CD4-positive, alpha-beta T cell (primary cell): ENCODE measurements around the gene CDH4. TPM values are rescaled to one million over a fixed set of nuclear protein-coding genes. Genes with fewer than 3 reads are reported as not detected.

Source experiments
- ATAC-seq: fragments of 200-7000 bp; cut with Tn5 transposase; one replicate; pipeline ENCODE4 v1.10.0; 2022; ENCODE audit warnings: mild to moderate bottlenecking; ENCODE audit not compliant: poor library complexity
- CTCF ChIA-PET: fragments of 350-600 bp; sonication (Branson Sonifier 250); formaldehyde crosslinking; loops from one replicate; lab custom pipeline; 2021; ENCODE audit warnings: antibody characterized with exemption, inconsistent platforms; lab: Charles Lee
- POLR2A ChIA-PET: fragments of 350-600 bp; sonication (Branson Sonifier 250); formaldehyde crosslinking; loops from one replicate; lab custom pipeline; 2021; ENCODE audit warnings: antibody characterized with exemption, inconsistent platforms; lab: Charles Lee
- DNase-seq, 14 experiments: peaks; one replicate each; pipeline ENCODE4 v3.0.0-alpha.2; 2013 to 2020; ENCODE audit warnings: mixed read lengths in 2 of 14
- H3K27ac ChIP-seq, 2 donors: one replicate each; pipeline versions ENCODE4 v1.5.1 to v1.7.0; 2013; ENCODE audit warnings: low read length in 2 of 2, low read depth in 1 of 2, mild to moderate bottlenecking in 1 of 2
- H3K27me3 ChIP-seq, 2 experiments: 1 replicate in 1 of 2; 2 replicates in 1 of 2; pipeline versions ENCODE4 v1.6.1 to v1.7.0; 2013; ENCODE audit warnings: low read length in 2 of 2, control low read depth in 1 of 2, mild to moderate bottlenecking in 1 of 2, moderate library complexity in 1 of 2; ENCODE audit not compliant: insufficient read depth in 2 of 2, control insufficient read depth in 1 of 2
- H3K36me3 ChIP-seq: one replicate; pipeline ENCODE4 v1.6.1; 2013; ENCODE audit warnings: low read length, control low read depth; ENCODE audit not compliant: insufficient read depth
- H3K4me1 ChIP-seq: one replicate; pipeline ENCODE4 v1.6.1; 2013; ENCODE audit warnings: low read length, control low read depth; ENCODE audit not compliant: insufficient read depth
- H3K4me3 ChIP-seq: one replicate; pipeline ENCODE4 v1.5.1; 2013; ENCODE audit warnings: mild to moderate bottlenecking, low read length, moderate library complexity
- H3K9me3 ChIP-seq, 2 experiments: 1 replicate in 1 of 2; 2 replicates in 1 of 2; pipeline versions ENCODE4 v1.6.1 to v1.7.0; 2013; ENCODE audit warnings: low read length in 2 of 2, mild to moderate bottlenecking in 2 of 2, control low read depth in 1 of 2, moderate library complexity in 1 of 2; ENCODE audit not compliant: control insufficient read depth in 1 of 2, insufficient read depth in 1 of 2
- H3K27ac Mint-ChIP-seq: one replicate; pipeline ENCODE4 v1.8.0; 2020; ENCODE audit warnings: mixed read lengths
- H3K27me3 Mint-ChIP-seq: one replicate; pipeline ENCODE4 v1.8.0; 2021; ENCODE audit warnings: mixed read lengths
- H3K36me3 Mint-ChIP-seq: one replicate; pipeline ENCODE4 v1.8.0; 2021; ENCODE audit warnings: low read depth, mixed read lengths
- H3K4me1 Mint-ChIP-seq: one replicate; pipeline ENCODE4 v1.8.0; 2021; ENCODE audit warnings: low read depth, mixed read lengths
- H3K4me3 Mint-ChIP-seq: one replicate; pipeline ENCODE4 v1.8.0; 2020; ENCODE audit warnings: mild to moderate bottlenecking, mixed read lengths
- H3K9me3 Mint-ChIP-seq: one replicate; pipeline ENCODE4 v1.8.0; 2020; ENCODE audit warnings: mixed read lengths
- CTCF ChIP-seq: fragments of 200-600 bp; IDR thresholded peaks from one replicate; pipeline ENCODE4 v1.8.0; 2022; ENCODE audit warnings: antibody characterized with exemption, mild to moderate bottlenecking
- intact Hi-C, 2 experiments: fragments of 100-400 bp; cut with DNase I in 1 of 2; cut with micrococcal nuclease in 1 of 2; formaldehyde crosslinking; loops; one replicate each; pipeline versions ENCODE4 v1.15.1 to v1.9.0; 2023 to 2025; cut with DNase I, micrococcal nuclease
- total RNA-seq, 174 experiments: library from RNA in 2 of 174; stranded (reverse) in 2 of 174; gene quantifications; one replicate each; pipeline ENCODE4 v1.2.3 and lab custom pipeline; 2021 to 2026

Gene CDH4
- total RNA-seq, 2 experiments from 2014 or later: 0.11 TPM

- intact Hi-C loops: loop anchor here in 1 of 2 experiments (5.0 kb wide), 1 partner anchor 1918 kb away; no protein-coding TSS in a partner anchor
- Mint-ChIP-seq H3K27me3 (no peaks in the 10 kb centered on the region), H3K36me3 (peaks cover 57% of the 10 kb centered on the region), H3K27ac (no peak overlapping the region), H3K4me1 (no peaks in the 10 kb centered on the region), H3K9me3 (no peaks in the 10 kb centered on the region), H3K4me3 (no peak overlapping the region)
- CTCF ChIA-PET: no interaction called here
- TF ChIP-seq CTCF: no peak
- Histone ChIP-seq H3K27ac (no peak overlapping the region), H3K9me3 (peaks cover 0 to 8% of the 10 kb centered on the region in 2 experiments), H3K36me3 (peaks cover 49% of the 10 kb centered on the region), H3K4me1 (peaks cover 2% of the 10 kb centered on the region), H3K27me3 (no peaks in the 10 kb centered on the region), H3K4me3 (no peak overlapping the region)
- POLR2A ChIA-PET: no interaction called here
- ATAC-seq: no peak
- no peak for DNase-seq
Observed at GRCh38 chr20:61975407-61976129, 723.5 kb downstream of the CDH4 start.

DNA sequence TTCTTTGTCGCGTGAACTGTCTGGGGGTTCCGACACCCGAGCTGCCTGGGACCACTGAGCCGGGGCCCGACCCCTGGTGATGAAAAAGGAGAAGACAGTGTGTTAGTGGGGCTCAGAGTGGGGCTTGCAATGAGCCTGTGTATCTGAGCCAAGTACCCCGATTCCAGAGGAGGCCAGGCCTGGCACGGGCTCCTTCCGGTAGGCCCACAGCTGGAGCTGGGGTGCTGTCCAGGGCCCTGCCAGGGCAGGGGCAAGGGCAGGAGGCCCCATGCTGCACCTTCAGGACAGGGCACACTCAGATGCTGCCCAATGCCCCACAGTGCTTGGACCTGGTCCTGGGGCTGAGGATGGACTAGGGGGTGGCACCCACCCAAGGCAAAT, 724.2 kb downstream of the CDH4 start:
- ChIA-PET POLR2A (no interaction called here), CTCF (no interaction called here)
- Histone ChIP-seq H3K27ac (no peak overlapping the region), H3K36me3 (peaks cover 49% of the 10 kb centered on the region), H3K27me3 (no peaks in the 10 kb centered on the region), H3K4me1 (peaks cover 2% of the 10 kb centered on the region), H3K9me3 (peaks cover 0 to 8% of the 10 kb centered on the region in 2 experiments), H3K4me3 (no peak overlapping the region)
- no peak for DNase-seq
- H3K9me3 Mint-ChIP-seq: no peaks in the 10 kb centered on the region
- no peak for TF ChIP-seq CTCF
- no peak overlapping the region for H3K4me3 Mint-ChIP-seq
- H3K27ac Mint-ChIP-seq: no peak overlapping the region
- H3K4me1 Mint-ChIP-seq: peaks cover 5% of the 10 kb centered on the region
- H3K27me3 Mint-ChIP-seq: no peaks in the 10 kb centered on the region
- intact Hi-C loops: loop anchor here in 1 of 2 experiments (5.0 kb wide), 1 partner anchor 1919 kb away; no protein-coding TSS in a partner anchor
- H3K36me3 Mint-ChIP-seq: peaks cover 61% of the 10 kb centered on the region
- ATAC-seq: no peak

DNA sequence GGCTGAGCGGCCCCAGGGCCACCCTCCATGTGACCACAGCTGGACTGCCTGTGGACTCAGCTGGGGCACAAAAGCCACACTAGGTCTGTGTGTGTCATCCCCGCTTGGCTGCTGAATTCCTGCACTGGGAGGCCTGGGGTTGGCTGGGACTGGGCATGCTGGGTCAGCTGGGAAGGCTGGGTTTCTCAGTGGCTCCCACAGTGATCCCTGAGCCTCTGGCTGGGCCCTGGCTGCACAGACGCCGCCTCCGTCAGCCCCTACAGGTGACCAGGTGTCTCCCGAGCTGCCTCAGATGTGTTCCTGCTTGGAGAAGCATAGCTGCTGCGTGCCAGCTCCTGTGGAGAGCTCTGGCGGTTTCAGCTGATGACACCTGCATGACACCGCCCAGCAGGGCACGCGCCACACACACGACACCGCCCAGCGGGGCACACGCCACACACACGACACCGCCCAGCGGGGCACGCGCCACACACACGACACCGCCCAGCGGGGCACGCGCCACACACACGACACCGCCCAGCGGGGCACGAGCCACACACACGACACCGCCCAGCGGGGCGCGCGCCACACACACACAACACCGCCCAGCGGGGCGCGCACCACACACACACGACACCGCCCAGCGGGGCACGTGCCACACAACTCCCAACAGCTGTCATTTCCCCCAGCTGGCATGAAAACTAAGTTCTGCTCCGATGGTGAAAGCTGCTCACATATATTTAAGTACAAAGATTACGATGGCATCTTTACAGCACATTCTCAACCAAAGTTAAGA, 724.8 kb downstream of the CDH4 start:
- ATAC-seq (no peak), DNase-seq (no peak)
- ChIA-PET POLR2A (no interaction called here), CTCF (no interaction called here)
- H3K27ac Mint-ChIP-seq: no peak overlapping the region
- no peaks in the 10 kb centered on the region for H3K9me3 Mint-ChIP-seq
- H3K4me1 ChIP-seq: peaks cover 6% of the 10 kb centered on the region
- H3K27ac ChIP-seq: no peak overlapping the region
- no peak for TF ChIP-seq CTCF
- no peak overlapping the region for H3K4me3 ChIP-seq
- H3K27me3 Mint-ChIP-seq: no peaks in the 10 kb centered on the region
- H3K9me3 ChIP-seq: peaks cover 0 to 8% of the 10 kb centered on the region in 2 experiments
- H3K27me3 ChIP-seq: no peaks in the 10 kb centered on the region
- H3K36me3 ChIP-seq: peaks cover 49% of the 10 kb centered on the region
- H3K36me3 Mint-ChIP-seq: peaks cover 63% of the 10 kb centered on the region
- peaks cover 8% of the 10 kb centered on the region for H3K4me1 Mint-ChIP-seq
- intact Hi-C loops: loop anchor here in 1 of 2 experiments (5.0 kb wide), 1 partner anchor 1920 kb away; no protein-coding TSS in a partner anchor
- no peak overlapping the region for H3K4me3 Mint-ChIP-seq
